H54 (cell line): ENCODE measurements around the gene KAT2A.

Experiments used
- DNase-seq: peaks from one replicate; pipeline ENCODE4 v3.0.0; 2011; ENCODE audit warnings: low spot score, mixed read lengths; ENCODE audit not compliant: insufficient read length
- FAIRE-seq: peaks from 3 replicates; lab custom pipeline; 2011; peaks lifted over from hg19 to GRCh38; lab: Jason Lieb, UNC
- POLR2A ChIP-seq: IDR thresholded peaks from 2 replicates; pipeline ENCODE4 v1.6.1; 2011; ENCODE audit warnings: low read depth, mild to moderate bottlenecking, low read length

The KAT2A gene

GRCh38 chr17:42126836-42127235, 5.7 kb upstream of the KAT2A start:
- TF ChIP-seq POLR2A = no peak
- DNase-seq (no peak), FAIRE-seq (no peak)

DNA sequence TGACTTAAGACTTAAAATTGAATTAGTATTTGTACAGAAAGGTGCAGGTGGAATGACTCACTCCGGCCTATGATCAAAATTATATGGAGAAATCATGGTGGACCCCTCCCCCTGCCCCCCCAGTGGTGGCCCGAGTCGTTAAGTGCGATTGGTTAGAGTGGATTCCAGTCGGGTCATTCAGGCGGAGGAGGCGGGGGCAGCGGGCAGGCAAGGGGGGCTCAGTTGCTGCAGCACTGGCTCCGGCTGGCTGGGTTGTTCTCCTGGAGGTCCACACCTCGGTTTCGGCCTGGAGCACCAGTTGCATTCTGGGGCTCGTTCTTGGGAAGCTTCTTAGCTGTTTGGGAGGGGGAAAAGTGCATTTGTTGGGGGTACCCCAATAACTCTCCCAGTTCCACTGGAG, 4.4 kb upstream of the KAT2A start:
- no peak for TF ChIP-seq POLR2A
- DNase-seq (no peak), FAIRE-seq (no peak)

DNA sequence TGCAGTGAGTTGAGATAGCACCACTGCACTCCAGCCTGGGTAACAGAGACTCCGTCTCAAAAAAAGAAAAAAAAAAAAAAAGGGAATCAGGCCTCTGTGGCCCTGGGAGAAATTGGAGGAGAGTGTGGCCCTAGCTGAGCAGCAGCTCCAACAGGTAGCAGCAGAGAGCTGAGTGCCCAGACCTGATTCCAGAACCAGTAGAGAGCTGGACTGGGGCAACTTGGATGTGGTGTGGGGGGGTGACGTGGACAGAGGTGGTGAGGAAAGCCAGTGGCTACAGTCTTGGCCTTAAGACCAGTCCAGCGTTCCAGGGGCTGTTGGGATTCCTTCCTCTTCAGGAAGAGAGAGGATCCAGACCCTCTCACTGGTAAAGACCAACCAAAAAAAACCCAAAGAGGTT, 3.1 kb upstream of the KAT2A start:
- no peak for TF ChIP-seq POLR2A
- no peak for FAIRE-seq
- no peak for DNase-seq

GRCh38 chr17:42122371-42123303, 1.5 kb upstream of the KAT2A start, which contains the start of gene HSPB9:
TSS of gene HSPB9 (plus strand) at chr17:42122804. CDS start at chr17:42122851, 47 bp downstream.
- TF ChIP-seq POLR2A = no peak
- FAIRE-seq (no peak), DNase-seq (no peak)

DNA sequence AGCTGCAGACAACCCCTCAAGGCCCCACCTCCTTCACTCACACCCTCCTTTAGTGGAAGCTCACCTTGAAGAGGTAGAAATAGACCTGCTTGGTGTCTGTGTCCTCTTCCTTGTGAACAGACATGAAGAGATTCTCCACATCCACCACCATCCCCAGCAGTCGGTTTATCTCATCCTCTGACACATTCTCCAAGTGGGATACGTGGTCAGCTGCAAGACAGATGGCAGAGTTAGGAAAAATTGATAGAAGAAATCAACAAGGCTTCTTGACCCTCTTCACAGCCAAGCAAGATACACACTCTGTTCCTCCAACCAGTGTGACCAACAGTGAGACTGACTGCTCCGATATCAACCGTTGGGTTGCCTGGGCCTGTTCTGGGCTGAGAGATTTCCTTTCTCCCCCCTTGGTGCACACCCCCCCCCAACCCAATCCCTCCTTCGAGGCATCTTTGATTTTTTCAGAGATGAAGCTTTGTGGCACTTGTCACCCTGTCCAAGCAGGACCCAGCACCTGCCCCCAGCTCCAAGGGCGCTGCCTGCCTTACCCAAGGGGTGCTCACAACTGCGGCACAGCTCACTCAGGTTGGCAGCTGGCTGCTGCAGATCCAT, 902 bp downstream of the KAT2A start:
- DNase-seq = no peak
- no peak for FAIRE-seq
- no peak for TF ChIP-seq POLR2A

- DNase-seq (no peak), FAIRE-seq (no peak)
- TF ChIP-seq POLR2A = no peak
Observed at GRCh38 chr17:42119301-42119700, 1.9 kb downstream of the KAT2A start.

DNA sequence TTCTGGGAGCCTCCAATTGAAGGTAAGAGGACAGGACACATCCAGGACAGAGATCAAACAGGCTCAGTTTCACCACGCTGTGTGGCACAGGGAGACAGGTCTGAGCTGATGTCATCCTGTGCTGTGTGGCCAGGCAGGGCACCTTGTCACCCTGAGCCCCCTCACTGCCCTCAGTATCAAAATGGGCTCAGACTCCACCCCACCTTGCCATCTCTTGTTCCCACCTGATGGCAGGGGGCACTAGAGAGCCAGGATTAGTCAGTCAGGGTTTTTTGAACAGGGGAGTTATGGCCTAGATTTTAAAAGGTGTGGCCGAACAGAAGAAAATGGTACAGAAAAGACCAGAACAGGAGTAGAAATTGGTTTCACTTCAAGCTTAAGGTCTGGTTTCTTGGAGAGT, 2.6 kb downstream of the KAT2A start:
- TF ChIP-seq POLR2A = no peak
- FAIRE-seq = no peak
- DNase-seq = no peak

DNA sequence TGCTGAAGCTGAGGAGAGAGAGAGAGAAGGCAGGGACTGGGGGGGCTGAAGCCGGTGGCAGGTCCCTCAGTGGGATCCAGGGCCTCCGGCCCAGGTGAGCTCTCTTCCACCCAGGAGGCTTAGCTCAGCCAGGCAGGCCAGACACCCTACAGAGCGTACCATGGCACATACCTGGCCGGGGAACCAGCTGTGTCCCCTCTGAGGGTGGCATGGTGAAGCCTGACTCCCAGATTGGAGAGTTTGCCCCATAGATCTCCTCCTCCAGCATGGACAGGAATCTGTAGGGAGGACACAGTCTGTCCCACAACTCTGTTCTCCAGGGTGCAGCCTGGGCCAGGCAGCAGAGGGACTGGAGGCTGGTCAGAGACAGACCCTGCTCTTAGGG, 3.0 kb downstream of the KAT2A start:
- no peak for DNase-seq
- TF ChIP-seq POLR2A = no peak
- FAIRE-seq = no peak

- no peak for TF ChIP-seq POLR2A
- no peak for DNase-seq
- FAIRE-seq = no peak
Observed at GRCh38 chr17:42117397-42118125, 3.6 kb downstream of the KAT2A start.

- TF ChIP-seq POLR2A = no peak
- no peak for FAIRE-seq
- peak; percentile 77 for DNase-seq
Observed at GRCh38 chr17:42116705-42117396, 4.3 kb downstream of the KAT2A start.

DNA sequence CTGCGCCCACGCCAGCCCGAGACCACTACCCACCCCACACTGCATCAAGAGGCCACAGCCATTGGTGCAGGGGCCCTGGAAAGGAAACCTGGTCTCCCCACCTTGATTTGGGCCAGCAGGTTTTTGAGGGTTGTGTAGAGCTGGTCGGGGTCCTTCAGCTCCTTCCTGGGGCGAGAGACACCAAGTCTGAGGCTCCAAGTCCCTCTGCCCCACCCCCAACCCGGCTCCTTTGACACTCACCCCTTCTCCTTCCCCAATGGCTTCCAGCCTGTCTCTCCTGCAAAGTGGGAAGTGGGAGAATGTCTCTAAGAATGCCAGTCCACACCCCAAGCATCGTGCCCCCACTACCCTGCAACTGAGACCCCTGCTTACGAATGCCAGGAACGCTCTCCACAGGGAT, 7.0 kb downstream of the KAT2A start:
- no peak for TF ChIP-seq POLR2A
- FAIRE-seq (no peak), DNase-seq (no peak)

- FAIRE-seq (no peak), DNase-seq (no peak)
- no peak for TF ChIP-seq POLR2A
Observed at GRCh38 chr17:42113293-42114069, 7.7 kb downstream of the KAT2A start.
